Measurements from ENCODE around the gene DPYD.

Gene DPYD

GRCh38 chr1:97297611-97298010, 623.2 kb downstream of the DPYD start:
- TF ChIP-seq CTCF (conservative IDR thresholded peaks at IDR 0.05; ENCODE audit: control insufficient read depth, insufficient read depth, low read depth, low read length) = no peak
- DNase-seq (ENCODE audit: low read depth) = no peak
- no peak overlapping the region for H3K4me3 ChIP-seq (ENCODE audit: control insufficient read depth, low read depth, low read length)

- no peak for DNase-seq (ENCODE audit: low read depth)
- TF ChIP-seq CTCF (conservative IDR thresholded peaks at IDR 0.05; ENCODE audit: control insufficient read depth, insufficient read depth, low read depth, low read length) = no peak
- no peak overlapping the region for H3K4me3 ChIP-seq (ENCODE audit: control insufficient read depth, low read depth, low read length)
Measured at GRCh38 chr1:97281962-97282361, 638.9 kb downstream of the DPYD start.

- TF ChIP-seq CTCF (conservative IDR thresholded peaks at IDR 0.05; ENCODE audit: control insufficient read depth, insufficient read depth, low read depth, low read length) = no peak
- DNase-seq (ENCODE audit: low read depth) = peak; percentile 93
- H3K4me3 ChIP-seq (ENCODE audit: control insufficient read depth, low read depth, low read length) = no peak overlapping the region
Measured at GRCh38 chr1:97277891-97278654, 642.8 kb downstream of the DPYD start.

GRCh38 chr1:97271916-97272788, 648.7 kb downstream of the DPYD start:
- H3K4me3 ChIP-seq (ENCODE audit: control insufficient read depth, low read depth, low read length) = no peak overlapping the region
- no peak for TF ChIP-seq CTCF (conservative IDR thresholded peaks at IDR 0.05; ENCODE audit: control insufficient read depth, insufficient read depth, low read depth, low read length)
- no peak for DNase-seq (ENCODE audit: low read depth)

- no peak overlapping the region for H3K4me3 ChIP-seq (ENCODE audit: control insufficient read depth, low read depth, low read length)
- no peak for DNase-seq (ENCODE audit: low read depth)
- TF ChIP-seq CTCF (conservative IDR thresholded peaks at IDR 0.05; ENCODE audit: control insufficient read depth, insufficient read depth, low read depth, low read length) = no peak
Measured at GRCh38 chr1:97270508-97271307, 650.1 kb downstream of the DPYD start.

- DNase-seq (ENCODE audit: low read depth) = no peak
- TF ChIP-seq CTCF (conservative IDR thresholded peaks at IDR 0.05; ENCODE audit: control insufficient read depth, insufficient read depth, low read depth, low read length) = no peak
- no peak overlapping the region for H3K4me3 ChIP-seq (ENCODE audit: control insufficient read depth, low read depth, low read length)
Measured at GRCh38 chr1:97265630-97266029, 655.2 kb downstream of the DPYD start.

Data from fibroblast of mammary gland (primary cell).